A549 (cell line): ENCODE measurements around the gene ELANE. TPM values are rescaled to one million over a fixed set of nuclear protein-coding genes. Genes with fewer than 3 reads are reported as not detected.
A peak's percentile ranks its signal among the peaks of the same experiment; 100 is the strongest.

ENCODE experiments used
- ATAC-seq, 2 experiments: fragments of 200-7000 bp in 1 of 2; fragments of >200 bp in 1 of 2; cut with Nextera tagmentation in 1 of 2; cut with Tn5 transposase in 1 of 2; 3 replicates each; pipeline versions ENCODE4 v1.8.0 to v1.9.1; 2018 to 2020; ENCODE audit warnings: mild to moderate bottlenecking in 1 of 2, moderate library complexity in 1 of 2
- CTCF ChIA-PET: fragments of 300-600 bp; sonication (Branson Sonifier 250); formaldehyde crosslinking; extraction: SDS; loops from one replicate; lab custom pipeline; 2021; ENCODE audit warnings: antibody characterized with exemption, inconsistent platforms; lab: Yijun Ruan, JAX
- POLR2A ChIA-PET: fragments of 350-600 bp; formaldehyde crosslinking; extraction: SDS; loops from one replicate; lab custom pipeline; 2021; ENCODE audit warnings: antibody characterized with exemption, inconsistent platforms; lab: Yijun Ruan, JAX
- DNase-seq, 2 experiments: peaks; one replicate each; pipeline versions ENCODE4 v3.0.0 to v3.0.0-alpha.2; 2011 to 2016; ENCODE audit warnings: low read depth in 1 of 2, low spot score in 1 of 2
- FAIRE-seq: peaks from 2 replicates; lab custom pipeline; 2011; peaks lifted over from hg19 to GRCh38; lab: Jason Lieb, UNC
- H3K27ac ChIP-seq, 2 experiments: fragments of >200 bp; sonication (Bioruptor Twin); formaldehyde crosslinking; 3 replicates each; pipeline ENCODE4 v1.5.1; 2016 to 2017
- H3K4me1 ChIP-seq: fragments of >200 bp; sonication (Bioruptor Twin); formaldehyde crosslinking; 3 replicates; pipeline ENCODE4 v1.6.1; 2016
- H3K4me2 ChIP-seq: fragments of >200 bp; sonication (Bioruptor Twin); formaldehyde crosslinking; 3 replicates; pipeline ENCODE4 v1.6.1; 2016
- H3K4me3 ChIP-seq: fragments of >200 bp; sonication (Bioruptor Twin); formaldehyde crosslinking; 3 replicates; pipeline ENCODE4 v1.5.1; 2016
- H3K9me3 ChIP-seq: fragments of >200 bp; sonication (Bioruptor Twin); formaldehyde crosslinking; 3 replicates; pipeline ENCODE4 v1.6.1; 2016
- ATOH8 ChIP-seq: fragments of 250-450 bp; sonication (Bioruptor Pico); IDR thresholded peaks from 2 replicates; pipeline ENCODE4 v1.5.0; 2020; ENCODE audit warnings: low read depth, mild to moderate bottlenecking, moderate library complexity
- BHLHE40 ChIP-seq: IDR thresholded peaks from 2 replicates; pipeline ENCODE4 v1.6.1; 2012; ENCODE audit warnings: low read depth, low read length, inconsistent platforms
- CBX2 ChIP-seq: fragments of 200-600 bp; sonication (generic); IDR thresholded peaks from 2 replicates; pipeline ENCODE4 v1.6.1; 2016; ENCODE audit warnings: low read depth, mild to moderate bottlenecking, borderline replicate concordance
- CBX8 ChIP-seq: fragments of 200-600 bp; sonication (generic); IDR thresholded peaks from 2 replicates; pipeline ENCODE4 v1.6.1; 2016
- CEBPB ChIP-seq, 2 experiments: fragments of >200 bp in 1 of 2; sonication (Bioruptor Twin) in 1 of 2; formaldehyde crosslinking in 1 of 2; IDR thresholded peaks; 2 replicates each; pipeline ENCODE4 v1.6.1; 2012 to 2016
- CHD2 ChIP-seq: fragments of 150-350 bp; IDR thresholded peaks from 2 replicates; pipeline ENCODE4 v1.6.1; 2014; ENCODE audit warnings: low read length; ENCODE audit not compliant: partially characterized antibody
- E2F6 ChIP-seq: IDR thresholded peaks from 2 replicates; pipeline ENCODE4 v1.6.1; 2012; ENCODE audit warnings: low read depth, borderline replicate concordance
- EHMT2 ChIP-seq: fragments of 200-600 bp; sonication (generic); IDR thresholded peaks from 2 replicates; pipeline ENCODE4 v1.6.1; 2016; ENCODE audit warnings: antibody characterized with exemption, low read depth, mild to moderate bottlenecking, moderate library complexity
- ESRRA ChIP-seq: fragments of 150-350 bp; IDR thresholded peaks from 2 replicates; pipeline ENCODE4 v1.6.1; 2014; ENCODE audit warnings: mild to moderate bottlenecking, low read length, borderline replicate concordance
- FOSB ChIP-seq: fragments of 250-450 bp; sonication (Bioruptor Pico); IDR thresholded peaks from 2 replicates; pipeline ENCODE4 v1.5.0; 2020; ENCODE audit warnings: mild to moderate bottlenecking, moderate library complexity
- GATA3 ChIP-seq: IDR thresholded peaks from 2 replicates; pipeline ENCODE4 v1.6.1; 2012; ENCODE audit warnings: borderline replicate concordance
- HES2 ChIP-seq: fragments of >200 bp; sonication (Bioruptor Twin); formaldehyde crosslinking; IDR thresholded peaks from 2 replicates; pipeline ENCODE4 v1.6.1; 2016
- HOXA7 ChIP-seq: fragments of 250-450 bp; sonication (Bioruptor Pico); IDR thresholded peaks from 2 replicates; pipeline ENCODE4 v1.5.0; 2020; ENCODE audit warnings: mild to moderate bottlenecking, moderate library complexity
- HOXB5 ChIP-seq: fragments of 250-450 bp; sonication (Bioruptor Pico); IDR thresholded peaks from 2 replicates; pipeline ENCODE4 v1.5.0; 2020; ENCODE audit warnings: mild to moderate bottlenecking, moderate library complexity
- MAFK ChIP-seq: fragments of 450-650 bp; IDR thresholded peaks from 2 replicates; pipeline ENCODE4 v1.6.1; 2014; ENCODE audit not compliant: partially characterized antibody
- MYC ChIP-seq: IDR thresholded peaks from 2 replicates; pipeline ENCODE4 v1.6.1; 2012; ENCODE audit warnings: mild to moderate bottlenecking, inconsistent platforms, low read length, improper control_type of control experiment, borderline replicate concordance
- NFE2L2 ChIP-seq: fragments of 150-350 bp; conservative IDR thresholded peaks from 2 replicates; pipeline ENCODE4 v1.6.1; 2014; ENCODE audit warnings: low read length
- NPAS2 ChIP-seq: fragments of 250-450 bp; sonication (Bioruptor Pico); IDR thresholded peaks from 2 replicates; pipeline ENCODE4 v1.8.0; 2022; ENCODE audit warnings: mild to moderate bottlenecking, moderate library complexity, borderline replicate concordance
- NR3C1 ChIP-seq: fragments of >200 bp; sonication (Bioruptor Twin); formaldehyde crosslinking; IDR thresholded peaks from 3 replicates; pipeline ENCODE4 v1.6.1; 2017
- POLR2A ChIP-seq: IDR thresholded peaks from 2 replicates; pipeline ENCODE4 v1.6.1; 2012; ENCODE audit warnings: mild to moderate bottlenecking, low read length
- POLR2AphosphoS2 ChIP-seq: conservative IDR thresholded peaks from 2 replicates; pipeline ENCODE4 v1.6.1; 2012; ENCODE audit warnings: low read length, improper control_type of control experiment, inconsistent platforms
- RARB ChIP-seq: fragments of 250-450 bp; sonication (Bioruptor Pico); IDR thresholded peaks from 2 replicates; pipeline ENCODE4 v1.8.0; 2021; ENCODE audit warnings: mild to moderate bottlenecking, moderate library complexity
- RCOR1 ChIP-seq: fragments of 150-350 bp; IDR thresholded peaks from 2 replicates; pipeline ENCODE4 v1.6.1; 2014; ENCODE audit warnings: antibody characterized with exemption, low read length, low read depth
- RFX5 ChIP-seq: fragments of 450-650 bp; IDR thresholded peaks from 2 replicates; pipeline ENCODE4 v1.7.1; 2014; ENCODE audit warnings: antibody characterized with exemption, mild to moderate bottlenecking, moderate library complexity
- RNF2 ChIP-seq: fragments of 200-600 bp; sonication (generic); IDR thresholded peaks from 2 replicates; pipeline ENCODE4 v1.6.1; 2016; ENCODE audit warnings: low read depth, mild to moderate bottlenecking, antibody characterized with exemption, moderate library complexity, borderline replicate concordance
- SMC3 ChIP-seq: fragments of >200 bp; sonication (Bioruptor Twin); formaldehyde crosslinking; IDR thresholded peaks from 3 replicates; pipeline ENCODE4 v1.6.1; 2018; ENCODE audit warnings: inconsistent platforms
- SREBF2 ChIP-seq: fragments of 450-650 bp; IDR thresholded peaks from 2 replicates; pipeline ENCODE4 v1.6.1; 2014; ENCODE audit warnings: mild to moderate bottlenecking, moderate library complexity
- TP53 ChIP-seq: fragments of 250-450 bp; sonication (Bioruptor Pico); IDR thresholded peaks from 2 replicates; pipeline ENCODE4 v1.5.0; 2021; ENCODE audit warnings: mild to moderate bottlenecking, moderate library complexity
- USF2 ChIP-seq: fragments of 450-650 bp; IDR thresholded peaks from 2 replicates; pipeline ENCODE4 v1.6.1; 2014; ENCODE audit warnings: antibody characterized with exemption
- ZC3H11A ChIP-seq: fragments of 450-650 bp; IDR thresholded peaks from 2 replicates; pipeline ENCODE4 v1.6.1; 2014; ENCODE audit warnings: antibody characterized with exemption, mild to moderate bottlenecking
- WGBS: methylation state at CpG from one replicate; pipeline ENCODE4 v1.1.6; 2017; ENCODE audit errors: missing lambda C conversion rate; 5-methylcytosine and 5-hydroxymethylcytosine counted together
- polyA plus RNA-seq, 4 experiments: library from polyadenylated mRNA; depleted of rRNA in 3 of 4; stranded (reverse); fragments of >200 nt; fragmentation: RNase III in 1 of 4; extraction: RNeasy Plus Mini Kit Qiagen cat#74134 plus additional on column Dnase treatment in 1 of 4; gene quantifications; 2 replicates in 3 of 4; 3 replicates in 1 of 4; pipeline ENCODE4 v1.2.3, GENCODE V29; 2011 to 2017

Gene ELANE
- polyA plus RNA-seq, 2 of the 4 experiments (the other 2 are of a cell fraction): 0.15 to 0.35 TPM

GRCh38 chr19:843836-844545 lies 8.1 kb upstream of the ELANE start:
- POLR2A ChIA-PET: no interaction called here
- H3K4me1 ChIP-seq: peaks cover 9% of the 10 kb centered on the region; the same call in 1 of the 3 replicates
- H3K4me3 ChIP-seq: peak overlapping the region; percentile 47
- DNase-seq: no peak
- peak overlapping the region; percentile 99 for H3K4me2 ChIP-seq
- no peaks in the 10 kb centered on the region for H3K9me3 ChIP-seq
- CTCF ChIA-PET: interaction anchor here (1.0 to 1.2 kb wide), 2 partner anchors 12 to 73 kb away, joined by 3 to 5 read pairs; no protein-coding TSS in a partner anchor
- WGBS: 0% methylated on average over 1 of the region's 70 CpGs
- H3K27ac ChIP-seq: peak overlapping the region; percentile 53 to 85; a peak in 5 of 6 replicates
- FAIRE-seq: no peak
- peak; percentile 42 to 44; a peak in 5 of 6 replicates for ATAC-seq
- no peak for TF ChIP-seq CBX8
- no peak for TF ChIP-seq ESRRA
- no peak for TF ChIP-seq SMC3
- no peak for TF ChIP-seq HOXA7 (CRISPR knock-in tag)
- TF ChIP-seq SREBF2: no peak
- TF ChIP-seq NFE2L2: no peak
- TF ChIP-seq CBX2: no peak
- no peak for TF ChIP-seq ZC3H11A
- no peak for TF ChIP-seq HES2
- TF ChIP-seq TP53 (CRISPR knock-in tag): no peak
- no peak for TF ChIP-seq RFX5
- no peak for TF ChIP-seq POLR2AphosphoS2
- no peak for TF ChIP-seq CHD2
- no peak for TF ChIP-seq FOSB (CRISPR knock-in tag)
- no peak for TF ChIP-seq USF2
- no peak for TF ChIP-seq NPAS2 (CRISPR knock-in tag)
- TF ChIP-seq EHMT2: no peak
- TF ChIP-seq NR3C1: no peak

GRCh38 chr19:844546-844971 lies 7.5 kb upstream of the ELANE start:
- POLR2A ChIA-PET: no interaction called here
- Histone ChIP-seq H3K27ac (peak overlapping the region in 1 of 2 experiments; percentile 85; a peak in 4 of 6 replicates), H3K9me3 (no peaks in the 10 kb centered on the region), H3K4me3 (peak overlapping the region; percentile 47; the same call in 1 of the 3 replicates), H3K4me1 (peaks cover 9% of the 10 kb centered on the region; the same call in 1 of the 3 replicates), H3K4me2 (peak overlapping the region; percentile 99)
- ATAC-seq (no peak), FAIRE-seq (no peak), DNase-seq (no peak)
- WGBS: 37% methylated on average over 11 of the region's 11 CpGs
- TF ChIP-seq RCOR1: no peak
- no peak for TF ChIP-seq RARB (CRISPR knock-in tag)
- TF ChIP-seq BHLHE40: no peak
- TF ChIP-seq MAFK: no peak
- no peak for TF ChIP-seq MYC
- no peak for TF ChIP-seq RNF2
- no peak for TF ChIP-seq ATOH8
- no peak for TF ChIP-seq POLR2A
- no peak for TF ChIP-seq FOSB (CRISPR knock-in tag)
- no peak for TF ChIP-seq TP53 (CRISPR knock-in tag)
- no peak for TF ChIP-seq HOXB5 (CRISPR knock-in tag)
- no peak for TF ChIP-seq EHMT2
- TF ChIP-seq CEBPB (IDR thresholded peaks at IDR 0.05): no peak
- TF ChIP-seq E2F6: no peak
- no peak for TF ChIP-seq GATA3
- TF ChIP-seq SREBF2: no peak
- CTCF ChIA-PET: interaction anchor here (1.0 to 1.2 kb wide), 2 partner anchors 12 to 14 kb away, joined by 3 to 5 read pairs; no protein-coding TSS in a partner anchor
